Fibroblast of the conjunctiva (primary cell): ENCODE results near the gene RTL10.

Experiments used
- DNase-seq: peaks from one replicate; pipeline ENCODE4 v3.0.0-alpha.2; 2010; ENCODE audit warnings: low read depth

Gene RTL10

GRCh38 chr22:19808873-19809478 is 45.7 kb downstream of the RTL10 start:
- DNase-seq, result no peak

GRCh38 chr22:19807914-19808872 is 46.5 kb downstream of the RTL10 start:
- no peak for DNase-seq

GRCh38 chr22:19807161-19807913 is 47.3 kb downstream of the RTL10 start:
- DNase-seq, result no peak

- no peak for DNase-seq
Measured at GRCh38 chr22:19806213-19807160, 48.2 kb downstream of the RTL10 start.

GRCh38 chr22:19805821-19806212 is 48.9 kb downstream of the RTL10 start:
- no peak for DNase-seq
